KBM-7 (cell line): Measurements from ENCODE around the gene MCTP1.

Source experiments
- DNase-seq: peaks from one replicate; pipeline ENCODE4 v3.0.0-alpha.2; 2015
- in situ Hi-C: fragments of 300-500 bp; cut with MboI; formaldehyde crosslinking; loops from 2 replicates; pipeline ENCODE4 v1.14.3; 2020; ENCODE audit warnings: low sequenced_read_pairs, low pct_unique_long_range_greater_than_20kb, mixed read lengths

The MCTP1 gene

GRCh38 chr5:95090774-95091173, 194.1 kb downstream of the MCTP1 start:
- no peak for DNase-seq
- in situ Hi-C loops, result no loop called here

- no peak for DNase-seq
- in situ Hi-C loops, result no loop called here
Measured at GRCh38 chr5:95087816-95088317, 197.0 kb downstream of the MCTP1 start.

- in situ Hi-C loops, result no loop called here
- DNase-seq, result peak; percentile 28
Measured at GRCh38 chr5:95086927-95087815, 197.7 kb downstream of the MCTP1 start.

DNA sequence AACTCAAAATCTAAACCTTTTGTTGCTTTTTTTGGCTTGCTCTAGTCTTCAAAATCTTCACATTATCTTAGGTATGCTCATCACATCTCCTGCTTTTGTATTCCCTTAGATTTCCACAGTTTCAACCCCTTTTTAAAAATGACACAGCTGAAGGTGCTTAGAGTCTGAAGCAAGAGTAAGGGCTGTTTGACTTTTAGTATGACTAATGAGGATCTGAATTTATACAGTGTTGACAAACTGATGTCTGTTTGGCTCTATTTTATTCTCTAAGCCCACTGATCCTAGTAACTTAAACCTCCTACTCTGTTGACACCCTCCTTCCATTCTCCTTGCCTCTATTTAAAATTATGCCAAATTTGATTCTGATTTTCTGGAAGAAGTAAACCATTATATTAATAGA, 200.1 kb downstream of the MCTP1 start:
- DNase-seq, result no peak
- in situ Hi-C loops, result no loop called here

DNA sequence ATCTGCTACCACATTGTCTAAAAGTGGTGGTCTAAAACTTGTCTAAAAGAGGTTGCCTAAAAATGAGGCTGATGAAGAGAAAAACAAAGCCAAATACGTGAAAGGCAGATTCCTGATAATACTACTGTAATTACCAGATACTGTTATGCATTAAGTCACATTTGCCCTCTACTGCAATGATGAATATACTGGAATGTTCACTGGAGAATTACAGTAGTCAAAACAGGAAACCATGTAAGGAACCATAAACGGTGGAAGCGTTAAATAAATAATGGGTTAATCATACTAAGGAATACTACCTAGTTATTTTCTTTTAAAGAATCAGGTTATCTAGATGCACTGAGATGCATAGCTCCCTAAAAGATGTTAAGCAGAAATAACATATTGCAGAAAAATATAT, 201.3 kb downstream of the MCTP1 start:
- DNase-seq, result no peak
- in situ Hi-C loops, result no loop called here

DNA sequence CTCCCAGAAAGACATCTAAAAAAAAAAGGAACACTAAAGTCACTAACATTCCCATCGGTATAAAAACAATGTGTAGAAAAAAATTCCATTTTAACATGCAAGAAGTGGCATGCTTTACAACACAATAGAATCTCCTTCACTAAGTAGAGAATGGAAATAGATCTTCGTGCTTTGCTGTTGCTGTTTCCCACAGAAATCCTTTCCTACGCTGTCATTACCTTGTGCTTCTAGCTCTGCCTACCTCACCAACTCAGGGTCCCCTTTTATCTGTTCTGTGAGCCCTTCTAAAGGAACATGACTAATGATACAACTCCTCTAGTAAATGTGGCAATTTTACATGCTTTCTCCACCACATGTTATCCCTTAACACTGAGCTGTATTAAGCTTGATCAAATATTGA, 202.9 kb downstream of the MCTP1 start:
- in situ Hi-C loops, result no loop called here
- DNase-seq, result no peak

DNA sequence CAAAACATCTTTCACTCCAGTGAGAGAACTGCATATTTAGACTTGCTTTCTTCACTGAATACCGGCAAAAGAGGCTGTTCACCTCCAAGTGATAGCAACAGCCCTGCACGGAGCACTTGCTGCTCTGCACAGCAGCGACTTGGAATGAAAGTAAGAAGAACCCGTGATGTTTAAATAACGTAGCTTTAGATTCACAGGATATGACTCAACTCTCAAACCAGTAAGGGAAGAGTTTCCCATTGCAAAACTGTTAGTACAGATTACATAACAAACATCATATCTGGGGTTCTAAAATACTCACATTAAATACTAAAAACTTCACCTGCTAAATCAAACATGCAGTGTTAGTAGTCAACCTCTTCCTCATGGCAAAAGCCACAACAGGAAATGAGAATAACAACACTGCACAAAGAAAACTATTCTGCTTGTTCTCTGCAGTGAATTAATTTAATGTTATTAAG, 203.4 kb downstream of the MCTP1 start:
- in situ Hi-C loops, result no loop called here
- DNase-seq, result peak; percentile 63

GRCh38 chr5:95080441-95080840, 204.5 kb downstream of the MCTP1 start:
- no peak for DNase-seq
- in situ Hi-C loops, result no loop called here

GRCh38 chr5:95080030-95080429, 204.9 kb downstream of the MCTP1 start:
- in situ Hi-C loops, result no loop called here
- no peak for DNase-seq

DNA sequence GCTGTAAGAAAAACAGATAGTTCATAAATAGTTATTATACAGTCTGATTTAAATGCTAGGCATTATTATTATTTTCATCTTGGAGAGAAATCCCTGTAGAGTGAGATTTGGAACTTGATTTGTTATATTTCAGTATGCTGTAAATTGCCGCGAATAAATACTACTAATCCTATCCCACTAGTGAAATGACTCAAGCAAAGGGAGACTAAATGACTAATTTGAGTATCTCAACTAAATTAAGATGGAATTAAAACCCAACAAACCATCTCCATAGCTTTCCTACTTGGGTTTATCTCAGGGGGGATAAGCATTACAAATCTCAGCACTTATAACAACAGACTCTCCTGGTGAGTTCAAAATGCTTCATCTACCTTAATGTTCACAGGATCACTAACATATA, 206.0 kb downstream of the MCTP1 start:
- DNase-seq, result no peak
- in situ Hi-C loops, result no loop called here

DNA sequence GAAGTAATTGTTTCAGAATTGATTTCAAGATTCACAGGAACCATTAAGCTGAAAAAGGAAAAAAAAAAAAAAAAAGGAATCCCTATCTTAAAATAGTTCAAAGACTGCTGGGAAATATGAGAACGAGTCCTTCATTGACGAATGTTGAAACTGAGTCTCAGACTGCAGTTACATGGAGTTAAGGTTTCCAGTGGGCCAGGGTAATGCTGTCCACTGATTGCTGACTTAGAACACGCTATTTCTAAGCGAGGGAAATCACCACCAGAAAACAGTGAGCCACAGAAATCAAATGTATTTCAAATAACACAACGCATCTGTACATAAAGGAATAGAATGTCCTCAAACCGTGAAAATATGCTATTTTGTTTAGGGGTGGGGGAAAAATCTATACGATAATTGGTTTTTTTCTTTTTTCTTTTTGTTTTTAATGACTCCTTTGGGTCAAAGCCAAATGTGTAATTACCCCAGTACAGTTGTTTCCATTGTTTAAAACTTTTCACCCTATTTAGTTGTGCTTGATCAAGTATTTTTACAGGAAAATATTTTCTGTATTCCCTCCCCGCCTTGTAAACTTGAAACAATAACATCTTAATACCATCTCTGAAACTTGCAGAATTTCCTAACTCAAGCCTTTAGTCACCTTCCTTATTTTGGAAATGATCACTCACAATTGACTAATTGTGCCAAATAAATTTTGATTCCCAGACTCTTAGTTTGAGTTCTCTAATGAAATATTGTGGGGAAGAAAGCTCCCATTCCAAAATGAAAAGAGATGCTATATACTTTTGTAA, 208.3 kb downstream of the MCTP1 start:
- in situ Hi-C loops, result no loop called here
- DNase-seq, result no peak

DNA sequence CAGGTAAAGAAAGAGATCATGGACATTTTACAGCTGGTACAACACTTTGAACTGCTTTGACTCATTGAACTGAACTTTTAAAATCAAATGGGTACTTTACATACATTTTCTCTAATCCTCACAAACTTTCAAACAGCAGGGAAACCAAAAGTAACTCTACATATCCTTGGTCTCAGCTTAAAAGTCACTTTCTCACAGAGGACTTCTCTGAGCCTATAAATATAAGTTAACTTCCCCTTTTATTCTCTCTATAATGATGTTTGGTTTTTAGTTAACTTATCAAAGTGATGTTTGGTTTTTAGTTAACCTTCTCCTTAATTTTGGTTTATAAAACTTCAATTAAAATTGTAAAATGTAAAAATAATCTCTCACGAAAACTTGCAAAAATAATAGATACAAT, 209.8 kb downstream of the MCTP1 start:
- in situ Hi-C loops, result no loop called here
- DNase-seq, result no peak

DNA sequence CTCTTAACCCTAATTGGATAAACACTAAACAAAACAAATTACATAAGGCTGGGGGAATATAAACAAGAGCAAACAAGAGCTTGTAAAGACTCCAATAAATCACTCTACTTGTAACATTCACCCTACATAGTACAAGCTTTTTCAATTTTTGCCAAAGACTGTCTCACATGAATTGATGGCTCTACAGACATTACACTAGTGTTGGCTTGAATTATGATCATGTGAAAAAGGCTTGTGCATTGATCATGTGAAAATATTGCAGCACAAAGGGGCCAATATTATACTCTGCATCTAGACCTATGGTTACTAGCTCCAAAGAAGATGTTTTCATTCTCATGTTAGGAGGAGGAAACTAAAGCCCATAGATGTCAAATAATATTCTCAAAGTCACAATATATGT, 212.6 kb downstream of the MCTP1 start:
- in situ Hi-C loops, result no loop called here
- no peak for DNase-seq

DNA sequence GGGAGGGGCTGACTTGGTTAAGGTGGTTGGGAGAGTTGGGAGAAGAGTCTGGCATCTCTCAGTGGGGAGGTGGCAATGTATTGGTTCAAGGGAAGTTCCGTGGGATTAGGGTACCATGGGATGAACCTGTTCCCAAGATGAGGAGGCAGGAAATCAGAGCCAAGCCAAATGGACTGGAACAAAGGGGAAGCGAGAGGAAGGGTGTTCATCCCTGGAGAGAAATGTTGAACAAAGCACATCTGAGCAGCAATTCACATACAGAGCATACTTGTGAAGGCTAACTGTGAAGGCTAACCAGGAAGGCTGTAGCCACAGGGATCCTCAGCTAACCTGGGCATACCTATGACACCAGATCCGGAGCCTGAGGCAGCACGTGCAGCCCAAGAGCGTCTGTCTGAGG, 214.0 kb downstream of the MCTP1 start:
- in situ Hi-C loops, result no loop called here
- no peak for DNase-seq

DNA sequence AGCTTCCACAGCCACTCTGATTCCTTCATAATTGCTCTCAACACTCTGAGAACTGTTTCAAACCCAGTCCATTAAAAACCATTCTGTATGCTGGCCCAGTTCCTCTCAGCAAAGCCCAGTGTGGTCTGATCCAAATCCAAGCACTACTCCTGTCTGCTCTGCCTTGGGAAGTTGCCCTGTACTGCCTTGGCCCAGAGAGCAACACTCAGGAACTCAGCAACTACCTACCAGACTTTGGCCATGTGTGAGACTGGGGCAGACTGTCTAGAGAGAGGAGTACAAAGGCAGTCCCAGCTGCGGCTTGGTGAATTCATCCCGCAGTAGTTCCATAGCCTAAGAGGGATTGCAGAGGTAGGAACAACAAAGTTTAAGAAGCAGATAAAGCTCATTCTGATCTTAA, 214.4 kb downstream of the MCTP1 start:
- no peak for DNase-seq
- in situ Hi-C loops, result no loop called here

- in situ Hi-C loops, result no loop called here
- DNase-seq, result peak; percentile 75
Measured at GRCh38 chr5:95069948-95070347, 214.9 kb downstream of the MCTP1 start.

DNA sequence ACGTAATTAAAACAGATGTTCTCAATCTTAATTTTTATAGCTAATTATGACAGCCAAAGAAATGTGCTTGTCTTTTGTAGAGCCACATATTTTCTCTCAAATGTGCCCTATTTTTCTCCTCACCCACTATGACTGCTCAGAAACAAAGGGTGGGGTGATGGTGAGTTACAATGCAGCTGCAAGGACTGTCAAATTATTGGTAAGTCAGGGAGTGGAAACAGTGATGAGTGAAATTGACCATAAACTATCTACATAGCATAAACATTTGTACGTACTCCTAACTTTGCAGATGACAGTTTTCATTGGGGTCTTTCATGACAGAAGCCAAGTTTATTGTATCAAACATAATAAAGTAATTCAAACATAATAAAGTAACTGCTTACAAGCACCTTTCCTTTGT, 215.9 kb downstream of the MCTP1 start:
- in situ Hi-C loops, result no loop called here
- DNase-seq, result no peak

- in situ Hi-C loops, result no loop called here
- DNase-seq, result no peak
Measured at GRCh38 chr5:95068289-95068910, 216.5 kb downstream of the MCTP1 start.

GRCh38 chr5:95066048-95066447, 218.8 kb downstream of the MCTP1 start:
- DNase-seq, result no peak
- in situ Hi-C loops, result no loop called here

GRCh38 chr5:95063492-95063891, 221.4 kb downstream of the MCTP1 start:
- in situ Hi-C loops, result no loop called here
- no peak for DNase-seq
